ENCODE data around the gene BCAS3. TPM values are rescaled to one million over a fixed set of nuclear protein-coding genes. Genes with fewer than 3 reads are reported as not detected.

The BCAS3 gene
- total RNA-seq, 1 experiment from 2014 or later: 26.3 TPM

- BruUV-seq (replicated peaks): no TSS peak
- no peak for DNase-seq (ENCODE audit: low read depth, low spot score)
- Histone ChIP-seq H4K20me1 (ENCODE audit: insufficient read depth) (no peaks in the 10 kb centered on the region), H3K27ac (ENCODE audit: low read depth, low read length) (no peak overlapping the region), H3K4me3 (replicated peaks in 1 of 2; ENCODE audit: low read depth in 1 of 2, low read length in 2 of 2) (no peak overlapping the region), H2AFZ (ENCODE audit: low read depth, low read length, poor library complexity, severe bottlenecking) (no peak overlapping the region), H3K36me3 (ENCODE audit: control insufficient read depth in 1 of 2, insufficient read depth in 2 of 2, low read length in 2 of 2) (no peaks in the 10 kb centered on the region), H3K9me2 (ENCODE audit: insufficient read depth) (no peaks in the 10 kb centered on the region), H3K4me1 (ENCODE audit: control insufficient read depth in 1 of 2, insufficient read depth in 2 of 2, low read length in 2 of 2) (peaks cover 12 to 14% of the 10 kb centered on the region in 2 experiments; a peak in 3 of 4 replicates), H3K79me2 (ENCODE audit: insufficient read depth, low read length) (no peaks in the 10 kb centered on the region), H3K9ac (ENCODE audit: low read length) (no peak overlapping the region), H3K27me3 (ENCODE audit: insufficient read depth, low read length) (no peaks in the 10 kb centered on the region), H3K4me2 (ENCODE audit: low read length) (no peak overlapping the region), H3K9me3 (ENCODE audit: control insufficient read depth in 1 of 2, insufficient read depth in 1 of 2, low read depth in 1 of 2, low read length in 2 of 2) (no peaks in the 10 kb centered on the region)
- TF ChIP-seq EZH2 (IDR thresholded peaks at IDR 0.05) (no peak), JUND (IDR thresholded peaks at IDR 0.05) (no peak), ZNF274 (IDR thresholded peaks at IDR 0.05; ENCODE audit: low read depth, low read length) (no peak), EGR1 (IDR thresholded peaks at IDR 0.05; ENCODE audit: low read depth) (no peak), CTCF (IDR thresholded peaks at IDR 0.05 in 2 of 3, conservative IDR thresholded peaks at IDR 0.05 in 1 of 3; ENCODE audit: borderline replicate concordance in 1 of 3, insufficient read depth in 1 of 3, low read depth in 2 of 3, low read length in 2 of 3) (no peak), REST (IDR thresholded peaks at IDR 0.05; ENCODE audit: low read depth) (no peak)
- POLR2A ChIA-PET: no interaction called here
- RAD21 ChIA-PET (ENCODE audit: low non-redundant PET in 1 of 2, low total read pairs in 2 of 2, uncharacterized antibody in 2 of 2, unreplicated experiment in 2 of 2): interaction anchor here in 1 of 2 experiments (1.1 to 1.3 kb wide), 2 partner anchors 180 to 674 kb away, joined by 3 to 4 read pairs; no protein-coding TSS in a partner anchor
- ATAC-seq: no peak
- intact Hi-C loops (cut with micrococcal nuclease): no loop called here
- CTCF ChIA-PET: interaction anchor here (0.7 to 2.6 kb wide), 6 partner anchors 11 to 674 kb away, joined by 3 to 14 read pairs (median 4); no protein-coding TSS in a partner anchor
Observed at GRCh38 chr17:61394630-61395408, 717.2 kb downstream of the BCAS3 start.

All from HCT116 (cell line).